GM12801 (cell line): ENCODE measurements around the gene CYREN.

ENCODE experiments used
- TF ChIP-seq, protein P1 (sequence below): IDR thresholded peaks from one replicate; pipeline ENCODE4 v1.5.1; 2011; ENCODE audit warnings: control low read depth; ENCODE audit not compliant: insufficient read length; ENCODE audit errors: extremely low read depth

The CYREN gene

DNA sequence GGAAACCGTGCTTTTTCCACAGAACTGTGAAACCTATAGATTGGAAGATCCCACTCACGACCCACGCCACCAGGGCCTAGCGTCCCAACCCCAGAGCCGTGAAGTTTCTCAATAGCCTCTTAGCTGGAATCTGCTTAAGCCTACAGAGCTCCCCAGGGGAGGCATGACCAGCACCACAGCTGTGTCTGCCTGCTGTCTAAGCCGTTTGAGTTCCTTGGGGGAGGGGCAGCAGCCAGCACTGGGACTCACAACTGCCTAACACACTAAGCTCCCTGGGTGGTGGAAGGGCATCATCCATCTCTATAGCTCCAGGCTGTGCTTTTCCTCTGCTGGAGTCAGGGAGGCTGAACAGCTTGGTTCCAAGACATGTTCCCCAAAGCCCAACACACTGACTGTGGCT lies 48.6 kb downstream of the CYREN start:
- TF ChIP-seq, protein P1, sequence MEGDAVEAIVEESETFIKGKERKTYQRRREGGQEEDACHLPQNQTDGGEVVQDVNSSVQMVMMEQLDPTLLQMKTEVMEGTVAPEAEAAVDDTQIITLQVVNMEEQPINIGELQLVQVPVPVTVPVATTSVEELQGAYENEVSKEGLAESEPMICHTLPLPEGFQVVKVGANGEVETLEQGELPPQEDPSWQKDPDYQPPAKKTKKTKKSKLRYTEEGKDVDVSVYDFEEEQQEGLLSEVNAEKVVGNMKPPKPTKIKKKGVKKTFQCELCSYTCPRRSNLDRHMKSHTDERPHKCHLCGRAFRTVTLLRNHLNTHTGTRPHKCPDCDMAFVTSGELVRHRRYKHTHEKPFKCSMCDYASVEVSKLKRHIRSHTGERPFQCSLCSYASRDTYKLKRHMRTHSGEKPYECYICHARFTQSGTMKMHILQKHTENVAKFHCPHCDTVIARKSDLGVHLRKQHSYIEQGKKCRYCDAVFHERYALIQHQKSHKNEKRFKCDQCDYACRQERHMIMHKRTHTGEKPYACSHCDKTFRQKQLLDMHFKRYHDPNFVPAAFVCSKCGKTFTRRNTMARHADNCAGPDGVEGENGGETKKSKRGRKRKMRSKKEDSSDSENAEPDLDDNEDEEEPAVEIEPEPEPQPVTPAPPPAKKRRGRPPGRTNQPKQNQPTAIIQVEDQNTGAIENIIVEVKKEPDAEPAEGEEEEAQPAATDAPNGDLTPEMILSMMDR, result no peak

DNA sequence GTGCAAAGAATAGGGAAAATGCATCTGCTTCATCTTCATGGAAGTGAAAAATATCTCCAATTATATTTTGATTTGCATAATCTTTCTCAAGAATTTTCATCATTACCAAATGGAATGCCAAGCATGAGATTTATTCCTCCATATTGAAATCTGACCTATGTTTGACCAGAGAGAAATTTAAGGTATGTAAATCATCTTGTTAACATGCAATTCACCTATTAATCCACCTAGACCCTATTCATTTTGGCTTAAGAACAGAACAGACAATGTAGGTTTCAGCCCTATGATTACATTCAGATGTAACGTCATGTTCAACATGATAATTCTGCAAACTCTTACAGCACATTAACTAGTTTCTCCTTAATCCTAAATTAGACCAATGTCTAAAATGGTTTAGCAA lies 53.4 kb downstream of the CYREN start:
- TF ChIP-seq, protein P1, result no peak
